ENCODE measurements around the gene RAP1GAP2.

The RAP1GAP2 gene

GRCh38 chr17:2964028-2964356 lies 167.8 kb downstream of the RAP1GAP2 start:
- Histone ChIP-seq H3K9me3 (ENCODE audit: insufficient read depth, low read depth, low read length) (no peaks in the 10 kb centered on the region), H3K9ac (ENCODE audit: low read depth, low read length) (no peak overlapping the region), H3K4me3 (ENCODE audit: low read length) (no peak overlapping the region), H3K4me1 (ENCODE audit: insufficient read depth, low read length) (peaks cover 6% of the 10 kb centered on the region; the same call in 1 of the 2 replicates), H3K27ac (ENCODE audit: low read depth, low read length) (no peak overlapping the region), H3K36me3 (ENCODE audit: insufficient read depth, low read length) (peaks cover 34% of the 10 kb centered on the region), H3K27me3 (ENCODE audit: insufficient read depth, low read length) (no peaks in the 10 kb centered on the region)
- WGBS = 78% methylated on average over 3 of the region's 6 CpGs

DNA sequence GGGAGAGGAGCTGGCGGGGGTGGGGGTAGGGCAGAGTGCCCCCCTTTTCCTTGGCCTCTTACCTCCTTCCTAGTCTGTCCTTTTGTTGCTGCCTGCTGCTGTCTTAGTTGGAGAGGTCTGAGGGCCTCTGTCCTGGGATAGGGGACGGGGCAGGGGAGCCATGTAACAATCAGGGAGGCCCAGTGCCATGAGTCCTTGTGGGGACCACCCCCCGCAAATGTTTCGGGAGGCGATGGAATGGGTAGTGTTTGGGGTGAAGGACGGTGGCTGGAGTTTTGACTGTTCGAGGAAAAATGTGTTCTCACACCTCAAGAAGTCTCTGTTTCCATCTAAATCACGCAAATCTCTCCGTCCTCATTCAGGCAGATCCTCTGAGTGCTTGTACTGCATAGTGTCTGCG lies 168.1 kb downstream of the RAP1GAP2 start:
- Histone ChIP-seq H3K4me3 (ENCODE audit: low read length) (no peak overlapping the region), H3K4me1 (ENCODE audit: insufficient read depth, low read length) (peaks cover 6% of the 10 kb centered on the region; the same call in 1 of the 2 replicates), H3K9ac (ENCODE audit: low read depth, low read length) (no peak overlapping the region), H3K27me3 (ENCODE audit: insufficient read depth, low read length) (no peaks in the 10 kb centered on the region), H3K27ac (ENCODE audit: low read depth, low read length) (no peak overlapping the region), H3K36me3 (ENCODE audit: insufficient read depth, low read length) (peaks cover 34% of the 10 kb centered on the region), H3K9me3 (ENCODE audit: insufficient read depth, low read depth, low read length) (no peaks in the 10 kb centered on the region)
- WGBS = 85% methylated on average over 9 of the region's 10 CpGs

DNA sequence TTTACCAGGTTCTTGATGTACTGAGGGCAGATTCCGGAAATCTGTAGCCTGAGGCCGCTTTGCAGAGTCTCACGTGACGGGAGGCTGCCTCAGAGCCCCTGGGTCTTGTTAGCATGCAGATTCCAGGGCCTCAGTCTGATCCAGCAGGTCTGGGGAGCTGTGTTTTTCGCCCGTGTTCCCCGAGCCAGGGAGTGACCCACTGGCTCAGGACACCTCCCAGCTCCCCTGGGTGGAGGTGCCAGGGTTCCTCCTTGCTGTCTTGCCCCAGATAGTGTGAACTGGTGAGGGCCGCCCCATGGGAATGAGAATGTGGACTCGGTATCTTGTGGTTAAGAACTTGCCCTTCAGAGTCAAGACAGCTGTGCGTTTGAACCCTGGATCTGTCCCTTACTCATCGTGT lies 168.6 kb downstream of the RAP1GAP2 start:
- H3K4me1 ChIP-seq (ENCODE audit: insufficient read depth, low read length) = peaks cover 6% of the 10 kb centered on the region; the same call in 1 of the 2 replicates
- H3K36me3 ChIP-seq (ENCODE audit: insufficient read depth, low read length) = peaks cover 34% of the 10 kb centered on the region
- H3K27ac ChIP-seq (ENCODE audit: low read depth, low read length) = no peak overlapping the region
- no peaks in the 10 kb centered on the region for H3K9me3 ChIP-seq (ENCODE audit: insufficient read depth, low read depth, low read length)
- WGBS = 93% methylated on average over 11 of the region's 11 CpGs
- no peak overlapping the region for H3K9ac ChIP-seq (ENCODE audit: low read depth, low read length)
- no peaks in the 10 kb centered on the region for H3K27me3 ChIP-seq (ENCODE audit: insufficient read depth, low read length)
- no peak overlapping the region for H3K4me3 ChIP-seq (ENCODE audit: low read length)

DNA sequence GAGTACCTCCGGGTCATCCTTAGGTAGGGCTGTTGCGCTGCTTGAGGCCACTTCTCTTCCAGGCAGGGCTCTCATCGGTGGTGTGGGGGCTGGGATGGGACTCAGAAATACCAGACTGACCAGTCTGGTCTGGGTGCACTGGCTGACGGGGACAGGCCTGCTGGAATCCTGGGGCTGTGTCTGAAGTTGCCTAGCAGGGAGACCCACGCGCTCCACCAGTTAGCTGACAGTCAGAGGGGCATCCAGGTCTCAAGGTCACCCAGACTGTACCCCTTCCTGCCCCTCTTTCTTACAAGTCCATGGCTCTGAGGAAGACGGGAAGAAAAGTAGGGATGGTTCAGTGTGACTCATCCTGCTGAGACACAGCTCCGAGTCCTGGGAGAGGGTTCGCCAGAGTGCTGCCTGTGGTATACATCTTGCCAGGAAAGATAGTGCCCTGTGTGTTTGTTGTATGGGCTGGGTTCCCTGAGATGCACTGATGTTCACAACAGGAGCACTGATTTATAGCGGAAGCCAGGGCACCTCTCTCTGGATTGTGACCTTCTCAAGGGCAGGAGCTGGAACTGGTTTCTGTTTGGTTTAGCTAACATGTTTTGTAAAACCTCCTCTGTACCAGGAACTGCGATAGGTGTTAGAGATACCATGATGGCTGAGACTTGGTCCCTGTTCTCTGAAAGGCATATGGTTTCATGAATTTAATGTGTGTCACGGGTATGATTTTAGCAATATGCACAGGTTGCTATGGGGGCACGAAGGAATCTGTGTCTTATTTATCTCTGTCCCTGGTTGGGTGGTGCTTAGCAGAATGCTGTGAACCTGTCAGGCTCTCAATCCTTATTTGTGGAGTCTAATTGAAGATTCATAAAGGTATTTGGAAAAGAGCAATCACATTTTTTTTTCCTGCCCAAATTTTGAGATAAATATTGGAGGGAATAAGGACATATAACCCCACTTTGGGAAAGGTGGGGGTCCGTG lies 169.7 kb downstream of the RAP1GAP2 start:
- Histone ChIP-seq H3K4me3 (ENCODE audit: low read length) (no peak overlapping the region), H3K9ac (ENCODE audit: low read depth, low read length) (no peak overlapping the region), H3K27ac (ENCODE audit: low read depth, low read length) (no peak overlapping the region), H3K36me3 (ENCODE audit: insufficient read depth, low read length) (peaks cover 34% of the 10 kb centered on the region), H3K27me3 (ENCODE audit: insufficient read depth, low read length) (no peaks in the 10 kb centered on the region), H3K9me3 (ENCODE audit: insufficient read depth, low read depth, low read length) (no peaks in the 10 kb centered on the region), H3K4me1 (ENCODE audit: insufficient read depth, low read length) (no peaks in the 10 kb centered on the region)
- 88% methylated on average over 14 of the region's 14 CpGs for WGBS

DNA sequence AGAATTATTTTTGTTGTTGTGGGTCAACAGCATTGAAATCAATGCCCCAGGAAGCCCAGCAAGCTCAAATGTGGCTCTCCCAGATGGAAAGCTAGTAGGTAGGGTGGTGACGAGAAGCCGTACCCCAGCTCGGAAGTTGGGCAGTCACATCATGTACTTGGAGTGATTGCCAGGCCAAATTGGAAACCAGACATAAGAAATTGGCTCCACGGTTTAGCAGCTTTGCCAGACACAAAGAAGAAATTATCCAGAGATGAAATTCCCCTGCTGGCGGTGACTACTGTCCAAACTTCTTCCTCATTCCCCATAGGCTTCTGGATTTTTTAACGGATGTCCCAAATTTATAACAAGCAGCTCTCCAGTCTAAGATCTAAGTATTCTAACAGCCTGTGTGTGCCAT lies 171.3 kb downstream of the RAP1GAP2 start:
- H3K36me3 ChIP-seq (ENCODE audit: insufficient read depth, low read length) = peaks cover 34% of the 10 kb centered on the region
- no peak overlapping the region for H3K27ac ChIP-seq (ENCODE audit: low read depth, low read length)
- no peaks in the 10 kb centered on the region for H3K4me1 ChIP-seq (ENCODE audit: insufficient read depth, low read length)
- no peak overlapping the region for H3K9ac ChIP-seq (ENCODE audit: low read depth, low read length)
- 84% methylated on average over 6 of the region's 6 CpGs for WGBS
- H3K4me3 ChIP-seq (ENCODE audit: low read length) = no peak overlapping the region
- H3K9me3 ChIP-seq (ENCODE audit: insufficient read depth, low read depth, low read length) = no peaks in the 10 kb centered on the region
- H3K27me3 ChIP-seq (ENCODE audit: insufficient read depth, low read length) = no peaks in the 10 kb centered on the region

- Histone ChIP-seq H3K9me3 (ENCODE audit: insufficient read depth, low read depth, low read length) (no peaks in the 10 kb centered on the region), H3K4me3 (ENCODE audit: low read length) (no peak overlapping the region), H3K27me3 (ENCODE audit: insufficient read depth, low read length) (no peaks in the 10 kb centered on the region), H3K27ac (ENCODE audit: low read depth, low read length) (no peak overlapping the region), H3K4me1 (ENCODE audit: insufficient read depth, low read length) (no peaks in the 10 kb centered on the region), H3K36me3 (ENCODE audit: insufficient read depth, low read length) (peaks cover 20% of the 10 kb centered on the region), H3K9ac (ENCODE audit: low read depth, low read length) (no peak overlapping the region)
- 92% methylated on average over 2 of the region's 2 CpGs for WGBS
Observed at GRCh38 chr17:2971851-2972250, 175.6 kb downstream of the RAP1GAP2 start.

DNA sequence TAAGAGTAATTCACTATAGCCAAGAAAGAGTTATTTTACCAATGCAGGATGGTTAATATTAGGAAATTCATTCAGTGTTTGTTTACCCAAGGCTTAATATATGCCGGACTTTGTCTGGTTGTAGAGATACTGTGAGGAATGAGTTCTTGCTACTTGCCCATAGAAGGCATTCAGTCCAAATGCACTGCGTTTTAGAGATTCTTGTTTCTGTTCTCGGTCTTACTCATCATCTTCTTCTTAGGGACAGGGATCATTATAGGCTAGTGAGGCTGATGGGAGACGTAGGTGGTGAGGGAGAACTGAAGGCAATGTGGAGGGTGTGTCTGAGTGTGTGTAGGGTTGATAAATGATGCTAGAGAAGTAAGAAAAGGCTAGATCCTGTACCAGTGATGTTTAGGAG lies 176.5 kb downstream of the RAP1GAP2 start:
- Histone ChIP-seq H3K27me3 (ENCODE audit: insufficient read depth, low read length) (no peaks in the 10 kb centered on the region), H3K4me1 (ENCODE audit: insufficient read depth, low read length) (no peaks in the 10 kb centered on the region), H3K9ac (ENCODE audit: low read depth, low read length) (no peak overlapping the region), H3K27ac (ENCODE audit: low read depth, low read length) (no peak overlapping the region), H3K36me3 (ENCODE audit: insufficient read depth, low read length) (peaks cover 13% of the 10 kb centered on the region), H3K4me3 (ENCODE audit: low read length) (no peak overlapping the region), H3K9me3 (ENCODE audit: insufficient read depth, low read depth, low read length) (no peaks in the 10 kb centered on the region)
- 94% methylated on average over 4 of the region's 4 CpGs for WGBS

DNA sequence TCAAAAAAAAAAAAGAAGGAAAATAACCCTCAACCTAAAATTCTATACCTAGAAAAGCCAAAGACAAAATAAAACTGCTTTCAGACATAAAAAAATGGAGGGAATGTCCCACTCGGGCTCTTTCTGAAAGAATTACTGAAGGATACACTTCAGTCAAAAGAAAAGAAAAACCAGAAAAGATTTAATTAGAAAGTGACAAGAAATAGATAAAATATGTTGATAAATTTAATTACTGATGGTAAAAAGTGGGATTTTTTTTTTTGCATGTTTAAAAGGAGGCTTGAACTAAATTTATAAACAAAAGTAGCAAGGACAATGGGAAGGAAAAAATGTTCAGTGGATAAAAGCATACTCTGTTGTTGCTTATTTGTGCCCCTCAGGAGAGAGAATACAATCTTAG lies 178.1 kb downstream of the RAP1GAP2 start:
- no peak overlapping the region for H3K4me3 ChIP-seq (ENCODE audit: low read length)
- 75% methylated on average over 1 of the region's 1 CpG for WGBS

GRCh38 chr17:2975469-2975958 lies 179.3 kb downstream of the RAP1GAP2 start:
- Histone ChIP-seq H3K9me3 (ENCODE audit: insufficient read depth, low read depth, low read length) (no peaks in the 10 kb centered on the region), H3K27ac (ENCODE audit: low read depth, low read length) (no peak overlapping the region; the same call in 1 of the 2 replicates), H3K36me3 (ENCODE audit: insufficient read depth, low read length) (peaks cover 7% of the 10 kb centered on the region), H3K9ac (ENCODE audit: low read depth, low read length) (no peak overlapping the region), H3K4me1 (ENCODE audit: insufficient read depth, low read length) (no peaks in the 10 kb centered on the region), H3K4me3 (ENCODE audit: low read length) (no peak overlapping the region), H3K27me3 (ENCODE audit: insufficient read depth, low read length) (no peaks in the 10 kb centered on the region)
- 92% methylated on average over 8 of the region's 8 CpGs for WGBS

More for the DNA sequence above, 178.1 kb downstream of the RAP1GAP2 start:
- Histone ChIP-seq H3K9me3 (ENCODE audit: insufficient read depth, low read depth, low read length) (no peaks in the 10 kb centered on the region), H3K27ac (ENCODE audit: low read depth, low read length) (no peak overlapping the region), H3K4me1 (ENCODE audit: insufficient read depth, low read length) (no peaks in the 10 kb centered on the region), H3K27me3 (ENCODE audit: insufficient read depth, low read length) (no peaks in the 10 kb centered on the region), H3K36me3 (ENCODE audit: insufficient read depth, low read length) (peaks cover 3% of the 10 kb centered on the region; the same call in 1 of the 2 replicates), H3K9ac (ENCODE audit: low read depth, low read length) (no peak overlapping the region)

- Histone ChIP-seq H3K27ac (ENCODE audit: low read depth, low read length) (no peak overlapping the region), H3K9me3 (ENCODE audit: insufficient read depth, low read depth, low read length) (no peaks in the 10 kb centered on the region), H3K4me3 (ENCODE audit: low read length) (no peak overlapping the region), H3K4me1 (ENCODE audit: insufficient read depth, low read length) (no peaks in the 10 kb centered on the region), H3K36me3 (ENCODE audit: insufficient read depth, low read length) (peaks cover 23% of the 10 kb centered on the region), H3K27me3 (ENCODE audit: insufficient read depth, low read length) (no peaks in the 10 kb centered on the region), H3K9ac (ENCODE audit: low read depth, low read length) (no peak overlapping the region)
- 100% methylated on average over 2 of the region's 3 CpGs for WGBS
Observed at GRCh38 chr17:2977157-2977556, 180.9 kb downstream of the RAP1GAP2 start.

GRCh38 chr17:2978116-2978515 lies 181.9 kb downstream of the RAP1GAP2 start:
- Histone ChIP-seq H3K36me3 (ENCODE audit: insufficient read depth, low read length) (peaks cover 32% of the 10 kb centered on the region), H3K9ac (ENCODE audit: low read depth, low read length) (no peak overlapping the region), H3K9me3 (ENCODE audit: insufficient read depth, low read depth, low read length) (no peaks in the 10 kb centered on the region), H3K4me1 (ENCODE audit: insufficient read depth, low read length) (no peaks in the 10 kb centered on the region), H3K27ac (ENCODE audit: low read depth, low read length) (no peak overlapping the region), H3K4me3 (ENCODE audit: low read length) (no peak overlapping the region), H3K27me3 (ENCODE audit: insufficient read depth, low read length) (no peaks in the 10 kb centered on the region)
- 89% methylated on average over 9 of the region's 9 CpGs for WGBS

Data from HUES64 (cell line).